SH-SY5Y (cell line): ENCODE data around the gene CLRN3.

Experiments
- GATA2 ChIP-seq: IDR thresholded peaks from 2 replicates; pipeline ENCODE4 v1.6.1; 2011; ENCODE audit warnings: mild to moderate bottlenecking, low read depth, low read length
- GATA3 ChIP-seq: IDR thresholded peaks from 2 replicates; pipeline ENCODE4 v1.6.1; 2011; ENCODE audit warnings: low read depth, mild to moderate bottlenecking, low read length, moderate library complexity

The CLRN3 gene

DNA sequence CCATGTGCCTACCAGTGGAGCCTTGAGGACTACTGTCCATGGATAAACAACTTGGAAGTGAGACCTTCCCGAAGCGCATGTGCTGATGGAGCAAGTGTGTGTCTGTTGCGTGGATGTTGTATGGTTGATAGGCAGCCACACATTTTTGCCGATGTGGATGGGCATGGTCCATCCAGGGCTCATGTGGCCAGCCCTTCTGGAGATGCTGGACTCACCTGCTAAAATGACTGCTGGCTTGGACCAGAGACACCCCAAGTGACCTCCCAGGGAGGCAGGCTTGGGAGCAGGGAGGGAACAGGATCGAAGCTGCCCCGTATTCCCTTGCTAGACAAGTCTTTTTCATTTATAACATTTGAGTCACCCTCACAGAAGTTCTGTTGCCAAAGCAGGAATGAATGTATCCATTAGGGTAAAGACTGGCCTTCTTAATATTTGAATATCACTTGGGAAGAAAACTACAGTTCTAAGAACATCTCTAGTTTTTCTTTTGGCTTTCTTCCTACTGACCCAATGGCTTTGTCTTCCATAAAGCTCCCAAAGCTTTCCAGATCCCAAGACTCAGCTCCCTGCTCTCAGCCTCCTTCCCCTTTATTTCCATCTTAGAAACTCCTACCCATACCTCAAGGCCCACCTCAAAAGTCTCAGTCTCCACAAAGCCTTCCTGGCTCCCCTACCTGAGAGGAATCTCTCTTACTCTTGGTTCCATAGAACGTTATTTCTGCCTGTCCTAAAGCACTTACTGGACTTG, 17.1 kb upstream of the CLRN3 start:
- no peak for TF ChIP-seq GATA2
- no peak for TF ChIP-seq GATA3

DNA sequence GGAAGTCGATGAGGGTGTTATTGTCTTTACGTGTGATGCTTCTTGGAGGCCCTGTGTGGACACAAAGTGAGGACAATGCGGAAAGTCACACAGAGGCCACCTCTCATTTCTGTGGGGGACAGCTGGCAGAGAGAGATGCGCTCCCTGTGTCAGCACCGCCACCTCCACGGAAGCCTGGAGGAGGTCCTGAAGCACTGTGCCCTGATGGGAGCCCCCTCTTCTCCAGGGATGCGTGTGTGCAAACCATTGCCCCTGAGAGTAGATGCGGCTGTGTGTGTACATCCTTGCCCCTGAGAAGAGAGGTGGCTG, 16.2 kb upstream of the CLRN3 start:
- TF ChIP-seq GATA2 (no peak), GATA3 (no peak)

DNA sequence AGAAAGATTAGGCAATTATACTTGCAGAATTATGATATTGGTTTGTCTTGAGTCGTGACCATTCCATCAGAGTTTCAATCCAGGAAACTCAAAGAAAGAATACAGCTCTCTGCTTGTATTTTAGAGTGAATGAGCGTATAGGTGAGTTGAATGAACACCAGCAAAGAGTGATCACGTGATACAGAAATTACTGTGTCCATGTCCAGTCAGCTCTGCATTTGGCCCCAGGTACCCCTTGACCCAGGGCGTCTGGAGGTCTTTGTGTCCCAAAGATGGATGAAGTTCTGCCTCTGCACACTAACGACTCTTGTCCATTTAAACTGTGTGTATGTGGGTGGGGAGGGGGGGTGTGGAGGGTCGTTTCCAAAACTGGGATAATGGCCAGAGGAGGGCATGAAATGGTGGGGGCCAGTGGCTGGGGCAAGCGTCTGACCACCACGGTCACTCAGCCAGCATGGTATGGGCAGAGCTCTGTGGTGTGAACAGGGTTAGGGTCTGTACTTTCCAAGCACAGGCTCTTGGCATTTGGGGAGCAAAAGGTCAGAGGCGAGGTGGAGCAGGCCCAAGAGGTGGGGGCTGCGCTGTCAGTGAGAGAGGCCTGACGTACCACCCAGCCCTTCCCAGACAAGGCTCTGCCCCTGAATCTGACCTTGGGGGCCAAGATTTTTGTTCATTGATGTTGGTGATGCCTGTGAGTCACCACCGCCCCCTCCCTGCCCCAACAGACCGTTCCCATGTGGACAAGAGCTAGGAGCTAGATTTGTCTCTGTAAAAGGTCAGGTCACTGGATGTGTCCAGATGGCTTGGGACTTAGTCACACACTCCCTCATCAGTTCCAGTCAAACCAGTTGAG, 15.6 kb upstream of the CLRN3 start:
- TF ChIP-seq GATA2 (no peak), GATA3 (no peak)

DNA sequence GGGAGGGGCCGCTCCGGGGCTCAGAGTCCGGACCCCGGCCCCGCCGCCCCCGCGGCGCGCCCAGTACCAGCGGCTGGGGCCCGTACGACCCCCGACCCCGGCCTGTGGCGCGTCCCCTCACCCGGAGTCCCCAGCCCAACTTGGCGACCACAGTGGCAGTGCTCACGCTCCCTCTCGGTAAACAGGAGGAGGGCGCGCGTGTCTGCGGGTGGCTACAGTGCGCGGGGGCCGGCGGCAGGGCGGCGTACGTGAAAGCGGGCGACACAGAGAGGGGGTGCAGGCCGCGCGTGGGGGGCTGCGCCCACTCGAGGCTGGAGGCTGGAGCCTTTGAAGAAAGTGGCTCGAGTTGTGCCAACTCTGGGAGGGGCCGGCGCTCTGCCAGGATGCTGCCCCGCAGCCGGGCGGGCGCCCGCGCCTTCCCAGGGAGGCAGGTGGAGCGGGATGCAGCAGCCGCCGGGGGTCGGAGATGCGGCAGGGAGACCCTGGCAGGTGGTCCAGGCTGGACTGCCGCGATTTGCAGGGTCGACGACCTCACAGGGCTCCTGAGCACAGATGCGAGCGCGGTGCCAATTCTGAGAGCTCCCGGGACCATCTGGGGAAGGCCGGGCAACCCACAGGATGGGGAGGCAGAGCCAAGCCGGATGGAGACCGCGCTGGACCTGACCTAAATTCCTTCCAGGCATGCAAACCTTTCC, 14.8 kb upstream of the CLRN3 start:
- TF ChIP-seq GATA3 (no peak), GATA2 (no peak)

DNA sequence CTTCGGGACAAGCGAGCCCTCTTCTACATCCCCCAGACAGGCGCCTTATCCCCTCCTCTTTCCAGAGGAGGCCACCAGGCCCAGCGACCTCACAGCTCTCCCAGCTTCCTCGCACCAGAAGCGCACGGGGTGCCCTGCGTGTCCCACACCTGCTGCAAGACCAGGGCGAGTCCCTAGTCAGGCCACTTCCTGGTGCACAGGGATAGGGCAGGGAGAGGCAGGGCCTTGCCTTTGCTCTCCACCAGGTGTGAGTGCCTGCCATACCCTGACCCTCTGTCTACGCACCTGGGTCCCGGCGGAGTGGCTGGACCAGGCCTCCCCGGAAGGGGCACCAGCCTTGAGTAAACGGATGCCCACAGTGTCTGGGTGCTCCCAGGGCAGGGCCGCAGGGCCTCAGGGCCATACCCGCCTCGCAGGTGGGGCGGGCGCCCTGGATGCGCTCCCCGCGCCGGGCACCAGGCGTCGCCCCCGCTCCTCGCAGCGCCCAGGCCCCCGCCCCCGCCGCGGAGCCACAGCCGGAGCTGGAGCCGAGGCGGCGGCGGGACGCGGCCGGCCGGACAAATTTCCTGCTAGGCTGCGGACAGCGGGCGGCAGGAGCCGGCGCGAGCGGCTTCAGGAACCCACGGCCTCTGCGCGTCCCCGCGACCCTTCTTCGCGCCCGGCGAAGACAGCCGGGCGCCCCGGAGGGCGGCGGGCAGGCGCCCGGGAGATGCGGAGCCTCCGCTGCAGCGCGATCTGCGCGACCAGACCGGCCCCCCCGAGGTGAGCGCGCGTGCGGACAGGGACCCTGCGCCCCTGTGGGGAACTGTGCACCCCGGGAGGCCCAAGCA, 14.0 kb upstream of the CLRN3 start, which contains the start of gene PTPRE:
Gene PTPRE, plus strand, starts transcription at position 556 of the 830 bp plus-strand sequence. CDS start 133,779 bp downstream, outside the sequence.
- TF ChIP-seq GATA2 (no peak), GATA3 (no peak)

DNA sequence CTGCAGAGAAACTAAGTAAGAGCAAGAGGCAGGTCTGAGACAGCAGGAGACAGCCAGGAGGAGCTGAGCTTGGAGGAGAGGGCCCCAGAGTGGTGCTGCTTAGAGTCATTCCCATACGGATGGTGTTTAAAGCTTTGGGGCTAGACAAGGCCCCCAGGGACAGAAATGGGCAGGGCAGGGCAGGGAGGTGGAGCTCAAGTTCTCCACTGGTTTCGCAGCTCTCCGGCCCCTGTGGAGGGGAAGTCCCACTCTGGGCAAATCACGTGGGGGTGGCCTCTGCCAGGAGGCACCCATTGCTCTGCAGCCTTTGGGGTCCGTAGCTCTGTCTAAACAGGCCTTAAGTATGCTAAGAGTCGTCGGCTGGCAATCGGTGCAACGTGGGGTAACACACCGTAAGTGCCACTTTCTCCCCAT, 13.1 kb upstream of the CLRN3 start:
- TF ChIP-seq GATA3 (no peak), GATA2 (no peak)

DNA sequence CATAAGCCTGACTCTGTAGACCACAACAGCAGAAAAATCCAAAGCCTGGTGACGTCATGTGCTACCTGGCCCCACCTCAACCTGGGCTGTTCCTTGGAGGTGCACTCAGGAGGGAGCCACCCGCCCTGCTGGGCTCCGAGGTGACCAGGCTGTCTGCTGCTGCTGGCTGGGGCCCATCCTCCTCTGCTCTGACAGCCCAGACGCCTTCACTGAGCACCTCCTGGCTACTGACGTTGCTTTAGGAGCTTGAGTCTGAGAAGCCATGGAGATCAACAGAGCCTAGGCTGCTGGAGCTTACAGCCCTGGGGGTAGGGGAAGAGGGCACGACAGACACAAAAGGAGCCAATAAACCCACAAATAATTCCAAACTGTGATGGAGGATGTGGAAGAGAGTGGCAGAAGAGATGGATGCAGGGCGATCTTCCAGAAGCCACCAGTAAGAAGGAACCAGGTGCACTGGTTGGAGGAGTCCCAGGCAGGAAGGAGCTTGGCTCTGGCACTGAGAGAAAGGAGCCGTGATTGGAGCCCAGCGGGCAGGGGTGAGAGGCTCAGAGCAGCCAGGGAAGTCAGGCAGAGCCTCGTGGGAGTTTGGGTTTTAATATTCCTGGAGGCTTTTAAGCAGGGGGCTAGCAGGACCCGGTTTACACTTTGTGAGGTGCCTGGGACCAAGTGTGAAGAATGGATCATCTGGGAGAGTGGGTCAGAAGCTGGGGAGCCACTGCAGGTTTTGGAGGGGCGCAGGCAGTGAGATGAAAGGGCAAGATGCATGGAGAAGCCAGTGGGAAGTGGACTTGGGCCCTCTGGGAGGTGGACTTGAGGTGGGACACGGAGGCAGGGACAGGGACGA, 12.5 kb upstream of the CLRN3 start:
- TF ChIP-seq GATA2 (no peak), GATA3 (no peak)

DNA sequence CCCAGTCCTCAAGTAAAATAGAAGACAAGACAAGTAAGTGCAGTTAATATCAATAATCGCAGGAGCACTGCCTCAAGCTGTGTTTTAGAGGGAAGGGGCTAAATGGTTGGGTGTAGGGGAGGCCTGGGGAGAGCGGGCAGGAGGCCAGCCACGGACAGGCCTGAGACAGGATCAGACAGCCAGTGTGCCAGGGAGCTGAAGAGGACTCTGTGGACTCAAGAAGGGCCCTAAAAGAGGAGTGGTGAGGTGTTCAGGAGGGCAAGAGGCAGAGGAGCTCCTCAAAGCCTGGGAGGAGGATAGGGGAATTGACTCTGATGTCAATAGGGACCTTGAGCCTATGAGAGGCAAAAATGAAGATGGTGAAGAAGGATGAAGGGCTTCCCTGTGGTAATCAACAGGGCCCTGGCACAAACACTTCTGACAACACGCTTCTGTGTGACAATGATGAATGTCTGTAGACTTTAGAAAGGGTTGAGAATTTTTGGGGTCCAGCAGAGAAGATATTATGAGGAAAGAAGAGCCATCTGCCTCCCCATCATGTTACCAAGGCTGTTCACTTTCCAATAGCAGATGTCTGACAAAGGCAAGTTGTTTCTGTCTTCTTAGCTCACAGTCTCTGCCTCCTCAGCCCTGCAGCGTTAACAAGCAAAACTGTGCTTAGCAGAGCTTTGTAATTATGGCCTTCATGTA, 11.7 kb upstream of the CLRN3 start:
- TF ChIP-seq GATA3, result no peak
- no peak for TF ChIP-seq GATA2

DNA sequence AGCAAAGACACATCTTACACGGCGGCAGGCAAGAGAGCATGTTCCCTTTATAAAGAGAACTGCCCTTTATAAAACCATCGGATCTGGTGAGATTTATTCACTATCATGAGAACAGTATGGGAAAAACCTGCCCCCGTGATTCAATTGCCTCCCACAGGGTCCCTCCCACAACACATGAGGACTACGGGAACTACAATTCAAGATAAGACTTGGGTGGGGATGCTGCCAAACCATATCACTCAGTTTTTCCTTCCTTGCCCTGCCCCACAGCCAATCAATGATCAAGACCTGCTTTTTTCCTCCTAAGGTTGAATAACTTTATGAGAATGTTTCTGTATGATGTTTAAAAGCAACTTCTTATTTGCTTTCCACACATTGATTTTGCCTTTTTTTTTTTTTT, 11.0 kb upstream of the CLRN3 start:
- TF ChIP-seq GATA3 (no peak), GATA2 (no peak)

DNA sequence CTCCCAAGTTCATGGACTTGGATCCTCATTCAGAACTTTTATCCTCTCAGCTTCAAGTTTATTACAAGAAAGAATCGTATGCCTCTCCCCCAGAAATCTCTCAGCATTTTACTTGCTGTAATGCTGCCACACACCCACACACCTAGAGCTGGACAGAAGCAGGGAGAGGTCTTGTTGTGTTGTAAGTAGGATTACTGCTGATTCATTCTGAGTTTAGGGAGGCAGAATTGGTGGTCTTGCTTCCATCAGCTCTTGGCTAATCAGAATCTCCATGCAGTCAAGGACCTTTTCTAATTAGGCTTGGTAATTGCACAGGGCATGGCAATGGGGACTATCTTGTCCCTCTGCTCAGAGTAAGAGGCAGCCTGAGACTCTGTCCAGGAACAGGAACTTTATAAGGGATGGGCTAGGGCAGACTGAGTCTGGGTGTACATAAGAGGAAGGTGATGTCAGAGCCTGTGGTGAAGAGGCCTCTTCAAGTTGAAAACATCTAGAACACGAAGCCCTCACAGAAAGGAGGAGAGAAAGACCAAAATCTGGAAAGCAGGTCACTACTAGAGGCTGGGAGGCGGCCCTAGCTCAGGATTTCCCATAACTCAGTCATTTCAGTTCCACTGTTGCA, 7.1 kb upstream of the CLRN3 start:
- no peak for TF ChIP-seq GATA3
- no peak for TF ChIP-seq GATA2

DNA sequence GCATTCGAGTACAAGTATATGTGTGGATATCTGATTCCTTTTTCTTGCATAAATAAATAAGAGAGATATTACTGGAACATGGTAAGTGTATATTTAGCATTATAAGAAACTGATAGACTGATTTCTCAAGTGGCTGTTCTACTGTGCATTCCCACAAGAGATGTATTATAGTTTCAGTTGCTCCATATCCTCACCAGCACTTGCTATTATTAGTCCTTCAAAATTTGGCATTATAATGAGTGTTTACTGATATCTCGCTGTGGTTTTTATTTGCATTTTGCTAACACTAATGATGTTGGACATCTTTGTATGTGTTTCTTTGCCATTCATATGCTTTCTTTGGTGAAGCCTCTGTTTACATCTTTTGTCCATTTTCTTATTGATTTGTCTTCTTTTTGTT, 4.4 kb upstream of the CLRN3 start:
- TF ChIP-seq GATA3 (no peak), GATA2 (no peak)

DNA sequence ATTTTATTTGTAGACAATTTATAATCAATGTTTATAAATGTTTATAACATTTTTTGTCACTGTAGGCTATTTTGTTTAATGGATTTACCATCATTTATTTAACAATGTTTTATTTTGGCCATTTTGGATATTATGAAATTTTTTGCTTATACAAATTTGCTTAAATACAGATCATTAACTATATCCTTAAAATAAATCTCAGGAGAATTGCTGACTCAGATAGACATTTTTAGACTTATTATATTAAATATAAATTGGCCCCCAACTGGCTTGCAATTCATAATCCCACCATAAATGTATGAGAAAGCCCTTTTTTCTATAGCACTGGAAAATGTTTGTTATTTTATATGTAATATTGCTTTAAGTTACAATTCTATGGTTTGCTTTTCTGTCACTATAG, 3.8 kb upstream of the CLRN3 start:
- no peak for TF ChIP-seq GATA3
- TF ChIP-seq GATA2, result no peak
